ENCODE measurements around the gene ITPK1.

DNA sequence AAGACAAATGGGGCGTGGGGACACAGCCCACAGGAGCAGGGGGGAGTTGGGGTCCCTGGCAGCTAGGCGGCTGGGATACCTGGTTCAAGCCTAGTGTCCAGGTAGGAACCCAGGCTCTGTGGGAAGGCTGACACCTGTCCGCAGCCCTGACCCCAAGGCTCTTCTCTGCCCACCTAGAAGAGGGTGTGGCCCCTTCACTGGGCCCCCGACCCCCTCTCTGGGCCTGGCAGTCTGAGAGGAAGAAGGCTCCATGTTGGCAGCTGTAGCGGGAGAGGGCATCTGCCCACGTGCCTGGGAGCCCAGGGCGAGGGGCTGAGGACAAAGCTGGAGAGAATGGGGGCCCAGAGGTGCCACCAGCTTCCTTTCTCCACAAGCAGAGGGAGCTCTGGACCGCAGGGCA is 182.2 kb downstream of the ITPK1 start:
- no peak for TF ChIP-seq CTCF (IDR thresholded peaks at IDR 0.05)
- TF ChIP-seq EP300 (IDR thresholded peaks at IDR 0.05) = no peak
- no peak for TF ChIP-seq POLR2A (IDR thresholded peaks at IDR 0.05)
- TF ChIP-seq POLR2AphosphoS5 (IDR thresholded peaks at IDR 0.05) = no peak

Data from stomach (tissue), 4 donors.